Osteoblast (primary cell): ENCODE results near the gene C6orf52. TPM values are rescaled to one million over a fixed set of nuclear protein-coding genes. Genes with fewer than 3 reads are reported as not detected.

Source experiments
- DNase-seq: peaks from one replicate; pipeline ENCODE4 v3.0.0; 2011; ENCODE audit warnings: low spot score, mixed read lengths; ENCODE audit not compliant: insufficient read length; ENCODE audit errors: missing footprints
- H2AFZ ChIP-seq: 2 replicates; pipeline ENCODE4 v1.6.0; 2011; ENCODE audit warnings: mild to moderate bottlenecking, low read length
- H3K27ac ChIP-seq: 2 replicates; pipeline ENCODE4 v1.5.1; 2011; ENCODE audit warnings: mild to moderate bottlenecking, low read depth, low read length, moderate library complexity
- H3K27me3 ChIP-seq: 2 replicates; pipeline ENCODE4 v1.6.0; 2012; ENCODE audit warnings: mild to moderate bottlenecking, control low read depth, inconsistent platforms, low read length, moderate library complexity; ENCODE audit not compliant: insufficient read depth
- H3K36me3 ChIP-seq: 2 replicates; pipeline ENCODE4 v1.5.1; 2011; ENCODE audit warnings: mild to moderate bottlenecking, low read length, control low read depth, moderate library complexity; ENCODE audit not compliant: insufficient read depth
- H3K4me1 ChIP-seq: 2 replicates; pipeline ENCODE4 v1.5.1; 2011; ENCODE audit warnings: mild to moderate bottlenecking, low read length, control low read depth, moderate library complexity; ENCODE audit not compliant: insufficient read depth
- H3K4me2 ChIP-seq: 2 replicates; pipeline ENCODE4 v1.6.0; 2011; ENCODE audit warnings: mild to moderate bottlenecking, low read length; ENCODE audit not compliant: insufficient read depth
- H3K4me3 ChIP-seq: fragments of 200-600 bp; sonication (generic); 3 replicates; pipeline ENCODE4 v1.5.1; 2012; ENCODE audit warnings: mild to moderate bottlenecking, low read length, inconsistent platforms; ENCODE audit not compliant: insufficient read depth
- H3K79me2 ChIP-seq: 2 replicates; pipeline ENCODE4 v1.6.0; 2012; ENCODE audit warnings: mild to moderate bottlenecking, low read length, control low read depth, inconsistent platforms; ENCODE audit not compliant: insufficient read depth
- H3K9me3 ChIP-seq: 2 replicates; pipeline ENCODE4 v1.5.1; 2011; ENCODE audit warnings: low read depth, low read length, control low read depth
- H4K20me1 ChIP-seq: 2 replicates; pipeline ENCODE4 v1.6.0; 2012; ENCODE audit warnings: mild to moderate bottlenecking, low read length, control low read depth; ENCODE audit not compliant: insufficient read depth
- CTCF ChIP-seq: IDR thresholded peaks from 2 replicates; pipeline ENCODE4 v1.5.1; 2011; ENCODE audit warnings: mild to moderate bottlenecking, low read depth, low read length, moderate library complexity; ENCODE audit errors: extremely low read depth
- total RNA-seq: library from RNA; depleted of rRNA; stranded (reverse); fragments of >200 nt; gene quantifications from 2 replicates; pipeline ENCODE4 v1.2.3, GENCODE V29; 2012

C6orf52 gene
- total RNA-seq, 1 donor: not detected

- H3K4me2 ChIP-seq: no peak overlapping the region
- TF ChIP-seq CTCF: no peak
- H3K79me2 ChIP-seq: no peaks in the 10 kb centered on the region
- no peak overlapping the region for H2AFZ ChIP-seq
- no peaks in the 10 kb centered on the region for H3K4me1 ChIP-seq
- H3K27ac ChIP-seq: no peak overlapping the region
- no peaks in the 10 kb centered on the region for H4K20me1 ChIP-seq
- no peak overlapping the region for H3K4me3 ChIP-seq
- DNase-seq: no peak
- no peaks in the 10 kb centered on the region for H3K9me3 ChIP-seq
- H3K36me3 ChIP-seq: no peaks in the 10 kb centered on the region
- no peaks in the 10 kb centered on the region for H3K27me3 ChIP-seq
Measured at GRCh38 chr6:10687582-10687981, 6.8 kb downstream of the C6orf52 start.

- Histone ChIP-seq H2AFZ (no peak overlapping the region), H4K20me1 (no peaks in the 10 kb centered on the region), H3K27ac (no peak overlapping the region), H3K79me2 (no peaks in the 10 kb centered on the region), H3K27me3 (no peaks in the 10 kb centered on the region), H3K9me3 (no peaks in the 10 kb centered on the region), H3K36me3 (no peaks in the 10 kb centered on the region), H3K4me1 (no peaks in the 10 kb centered on the region), H3K4me3 (no peak overlapping the region), H3K4me2 (no peak overlapping the region)
- no peak for TF ChIP-seq CTCF
- no peak for DNase-seq
Measured at GRCh38 chr6:10686901-10687300, 7.5 kb downstream of the C6orf52 start.

DNA sequence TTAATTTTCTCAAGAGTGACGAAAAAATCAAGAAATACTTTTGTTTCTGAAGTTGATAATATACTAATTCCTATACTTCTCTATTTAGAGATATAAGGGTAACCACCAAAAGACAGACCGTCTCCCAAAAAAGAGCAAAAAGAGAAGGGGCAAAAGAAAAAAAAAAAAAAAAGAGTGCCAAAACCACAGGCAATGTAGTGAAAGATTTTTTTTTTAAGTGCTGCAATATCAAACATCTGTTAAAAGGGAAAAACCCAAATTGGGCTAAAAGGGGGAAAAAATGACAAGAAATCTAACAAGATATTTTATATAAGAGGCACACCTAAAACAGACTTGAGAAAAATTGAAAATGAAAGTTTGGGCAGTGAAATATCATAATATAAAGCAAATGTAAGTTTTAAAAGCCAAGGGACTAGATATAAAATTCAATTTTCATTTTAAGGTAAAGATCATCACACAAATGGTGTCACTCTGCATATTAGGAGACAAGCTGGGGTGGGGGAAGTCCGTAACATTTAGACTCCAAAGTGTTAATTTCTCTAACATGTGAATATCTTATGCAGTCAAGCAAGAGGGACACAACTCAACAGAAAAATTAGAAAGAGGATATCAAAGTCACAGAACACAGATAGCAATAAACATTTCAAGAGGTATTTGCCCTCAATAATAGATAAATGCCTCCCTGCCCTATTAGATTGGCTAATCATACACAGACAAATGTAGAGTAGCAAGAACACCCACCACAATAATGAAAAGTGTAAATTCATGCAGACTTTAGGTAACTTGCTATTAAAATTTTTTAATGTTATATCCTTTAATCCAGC is 9.1 kb downstream of the C6orf52 start:
- DNase-seq: no peak
- H3K27me3 ChIP-seq: no peaks in the 10 kb centered on the region
- H3K4me3 ChIP-seq: no peak overlapping the region
- no peaks in the 10 kb centered on the region for H3K79me2 ChIP-seq
- no peaks in the 10 kb centered on the region for H4K20me1 ChIP-seq
- no peak overlapping the region for H2AFZ ChIP-seq
- no peak for TF ChIP-seq CTCF
- H3K4me1 ChIP-seq: no peaks in the 10 kb centered on the region
- H3K4me2 ChIP-seq: no peak overlapping the region
- no peaks in the 10 kb centered on the region for H3K9me3 ChIP-seq
- H3K36me3 ChIP-seq: no peaks in the 10 kb centered on the region
- no peak overlapping the region for H3K27ac ChIP-seq

DNA sequence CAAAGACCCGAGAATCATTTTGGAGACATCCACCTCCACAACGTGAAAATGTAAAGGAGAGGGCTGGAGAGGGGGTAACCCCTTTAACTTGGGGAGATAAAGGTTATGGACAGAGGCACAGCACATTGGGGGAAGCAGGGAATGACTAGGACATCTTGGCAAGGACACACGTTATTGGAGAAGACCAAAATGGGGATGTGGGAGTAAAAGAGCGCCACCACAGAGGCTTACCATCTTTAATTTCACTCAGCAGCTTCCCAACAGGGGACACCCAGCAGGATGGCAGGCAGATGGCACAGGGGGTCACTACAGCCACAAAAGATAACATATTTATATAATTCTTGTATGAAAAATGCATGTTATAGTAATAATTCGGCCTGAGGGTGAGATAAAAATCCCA is 9.8 kb downstream of the C6orf52 start:
- Histone ChIP-seq H3K9me3 (no peaks in the 10 kb centered on the region), H3K4me2 (no peak overlapping the region), H3K27me3 (no peaks in the 10 kb centered on the region), H4K20me1 (no peaks in the 10 kb centered on the region), H3K4me1 (no peaks in the 10 kb centered on the region), H3K36me3 (no peaks in the 10 kb centered on the region), H3K27ac (no peak overlapping the region), H3K4me3 (no peak overlapping the region), H2AFZ (no peak overlapping the region), H3K79me2 (no peaks in the 10 kb centered on the region)
- TF ChIP-seq CTCF: no peak
- no peak for DNase-seq
